Body of pancreas (tissue), 4 donors: Measurements from ENCODE around the gene SIL1. TPM values are rescaled to one million over a fixed set of nuclear protein-coding genes. Genes with fewer than 3 reads are reported as not detected.
"Not testable (repeated sequence)": the region's sequence is repeated elsewhere in the genome, so short reads cannot be mapped to it uniquely, and the experiment has no call there.

Experiments used
- ATAC-seq: fragments of 150-250 bp; one replicate; pipeline ENCODE4 v1.9.1; 2016
- DNase-seq, 4 donors: peaks; one replicate each; pipeline ENCODE4 v3.0.0-alpha.2; 2019
- H3K27ac ChIP-seq, 4 donors: fragments of 200-600 bp; sonication (generic); 1 replicate in 3 of 4; 2 replicates in 1 of 4; pipeline versions ENCODE4 v1.5.1 to v1.6.1; 2016 to 2019; ENCODE audit warnings: mild to moderate bottlenecking in 1 of 4, mixed read lengths in 1 of 4, moderate library complexity in 1 of 4
- H3K27me3 ChIP-seq, 2 donors: fragments of 200-600 bp; sonication (generic); one replicate each; pipeline ENCODE4 v1.6.0; 2016; ENCODE audit warnings: mild to moderate bottlenecking in 1 of 2
- H3K36me3 ChIP-seq, 2 donors: fragments of 200-600 bp; sonication (generic); replicated peaks in 1 of 2; 2 replicates each; pipeline ENCODE4 v1.5.1; 2016; ENCODE audit warnings: low read depth in 2 of 2; ENCODE audit not compliant: insufficient read depth in 1 of 2
- H3K4me1 ChIP-seq: fragments of 200-600 bp; sonication (generic); one replicate; pipeline ENCODE4 v1.6.0; 2016
- H3K4me3 ChIP-seq, 2 donors: fragments of 200-600 bp; sonication (generic); 1 replicate in 1 of 2; 2 replicates in 1 of 2; pipeline ENCODE4 v1.5.1; 2016 to 2019
- H3K9me3 ChIP-seq, 3 donors: fragments of 200-600 bp; sonication (generic); 1 replicate in 2 of 3; 2 replicates in 1 of 3; pipeline ENCODE4 v1.5.1; 2016
- POLR2A ChIP-seq, 3 donors: fragments of 450-650 bp; IDR thresholded peaks; one replicate each; pipeline ENCODE4 v1.6.1; 2016; ENCODE audit warnings: antibody characterized with exemption in 3 of 3, mild to moderate bottlenecking in 2 of 3
- WGBS, 2 donors: methylation state at CpG; one replicate each; pipeline ENCODE4 v1.1.5; 2017; 5-methylcytosine and 5-hydroxymethylcytosine counted together
- intact Hi-C: fragments of 100-400 bp; cut with DNase I; formaldehyde crosslinking; loops from one replicate; pipeline ENCODE4 v1.15.1; 2023
- total RNA-seq, 2 donors: library from RNA; depleted of rRNA; stranded (reverse); fragments of >200 nt; gene quantifications; one replicate each; pipeline ENCODE4 v1.1.0, GENCODE V29; 2016
- TF ChIP-seq, protein P1 (sequence below), 7 experiments: fragments of 450-650 bp in 4 of 7; fragments of 200-600 bp in 3 of 7; sonication (generic) in 3 of 7; IDR thresholded peaks; one replicate each; pipeline ENCODE4 v1.5.1; 2016 to 2019; ENCODE audit warnings: antibody characterized with exemption in 7 of 7

Gene SIL1
- total RNA-seq, 2 donors from 2014 or later = 57.6 to 124 TPM

DNA sequence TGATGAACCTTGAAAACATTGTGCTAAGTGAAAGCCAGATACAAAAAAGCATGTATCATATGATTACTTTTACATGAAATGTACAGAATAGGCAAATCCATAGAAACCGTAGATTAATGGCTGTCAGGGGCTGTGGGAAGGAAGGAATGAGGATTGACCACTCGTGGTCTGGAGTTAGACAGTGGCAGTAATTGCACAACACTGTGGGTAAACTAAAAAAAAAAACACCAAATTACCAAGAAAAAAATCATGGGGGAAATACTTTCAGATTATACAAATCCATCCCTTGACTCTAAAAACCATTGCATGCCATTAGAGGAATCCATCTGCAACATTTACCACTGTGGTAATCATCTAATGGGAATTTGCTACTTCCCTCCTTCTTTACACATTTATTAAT is 140.0 kb downstream of the SIL1 start:
- no peak for DNase-seq
- WGBS, 2 donors = 90 to 92% methylated on average over 2 of the region's 2 CpGs
- Histone ChIP-seq H3K36me3 (no peaks in the 10 kb centered on the region), H3K4me3 (no peak overlapping the region), H3K27ac (no peak overlapping the region), H3K4me1 (peaks cover 24% of the 10 kb centered on the region), H3K27me3 (no peaks in the 10 kb centered on the region), H3K9me3 (no peaks in the 10 kb centered on the region)
- intact Hi-C loops = no loop called here
- no peak for TF ChIP-seq POLR2A (IDR thresholded peaks at IDR 0.05)
- TF ChIP-seq, protein P1, sequence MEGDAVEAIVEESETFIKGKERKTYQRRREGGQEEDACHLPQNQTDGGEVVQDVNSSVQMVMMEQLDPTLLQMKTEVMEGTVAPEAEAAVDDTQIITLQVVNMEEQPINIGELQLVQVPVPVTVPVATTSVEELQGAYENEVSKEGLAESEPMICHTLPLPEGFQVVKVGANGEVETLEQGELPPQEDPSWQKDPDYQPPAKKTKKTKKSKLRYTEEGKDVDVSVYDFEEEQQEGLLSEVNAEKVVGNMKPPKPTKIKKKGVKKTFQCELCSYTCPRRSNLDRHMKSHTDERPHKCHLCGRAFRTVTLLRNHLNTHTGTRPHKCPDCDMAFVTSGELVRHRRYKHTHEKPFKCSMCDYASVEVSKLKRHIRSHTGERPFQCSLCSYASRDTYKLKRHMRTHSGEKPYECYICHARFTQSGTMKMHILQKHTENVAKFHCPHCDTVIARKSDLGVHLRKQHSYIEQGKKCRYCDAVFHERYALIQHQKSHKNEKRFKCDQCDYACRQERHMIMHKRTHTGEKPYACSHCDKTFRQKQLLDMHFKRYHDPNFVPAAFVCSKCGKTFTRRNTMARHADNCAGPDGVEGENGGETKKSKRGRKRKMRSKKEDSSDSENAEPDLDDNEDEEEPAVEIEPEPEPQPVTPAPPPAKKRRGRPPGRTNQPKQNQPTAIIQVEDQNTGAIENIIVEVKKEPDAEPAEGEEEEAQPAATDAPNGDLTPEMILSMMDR (IDR thresholded peaks at IDR 0.05) = no peak
- no peak for ATAC-seq

DNA sequence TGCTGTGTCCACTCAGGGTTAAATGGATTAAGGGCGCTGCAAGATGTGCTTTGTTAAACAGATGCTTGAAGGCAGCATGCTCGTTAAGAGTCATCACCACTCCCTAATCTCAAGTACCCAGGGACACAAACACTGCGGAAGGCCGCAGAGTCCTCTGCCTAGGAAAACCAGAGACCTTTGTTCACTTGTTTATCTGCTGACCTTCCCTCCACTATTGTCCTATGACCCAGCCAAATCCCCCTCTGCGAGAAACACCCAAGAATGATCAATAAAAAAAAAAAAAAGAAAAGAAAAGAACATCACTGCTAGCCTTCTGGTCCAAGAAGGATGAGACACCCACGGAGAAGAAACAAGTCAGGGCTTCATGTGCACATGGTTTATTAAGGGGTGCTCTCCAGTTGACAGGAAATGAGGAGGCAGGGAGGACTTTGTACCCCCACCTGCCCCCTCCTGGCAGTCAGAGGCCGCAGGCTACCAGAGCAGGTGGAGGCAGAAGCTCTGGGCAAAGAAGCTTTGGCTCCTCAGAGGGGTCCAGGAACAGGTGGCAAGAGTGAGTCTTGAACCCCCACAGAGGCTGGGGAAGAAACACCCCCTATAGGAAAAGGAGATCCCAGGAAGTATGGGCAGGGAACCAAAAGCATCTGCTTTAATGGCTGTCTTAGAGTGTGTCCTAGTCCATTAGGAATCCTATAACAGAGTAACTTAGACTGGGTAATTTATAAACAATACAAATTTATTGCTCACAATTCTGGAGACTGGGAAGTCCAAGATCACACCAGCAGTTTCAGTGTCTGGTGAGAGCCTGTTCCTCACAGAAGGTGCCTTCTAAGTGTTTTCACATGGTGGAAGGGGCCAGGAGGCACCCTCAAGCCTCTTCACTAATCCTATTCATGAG is 140.9 kb downstream of the SIL1 start:
- H3K9me3 ChIP-seq, DNase-seq, H3K27ac ChIP-seq, ATAC-seq, intact Hi-C loops, H3K36me3 ChIP-seq, H3K27me3 ChIP-seq, H3K4me3 ChIP-seq: not testable (repeated sequence)
- peaks cover 15% of the 10 kb centered on the region for H3K4me1 ChIP-seq
- WGBS, 2 donors = 89 to 90% methylated on average over 3 to 5 of the region's 7 CpGs

DNA sequence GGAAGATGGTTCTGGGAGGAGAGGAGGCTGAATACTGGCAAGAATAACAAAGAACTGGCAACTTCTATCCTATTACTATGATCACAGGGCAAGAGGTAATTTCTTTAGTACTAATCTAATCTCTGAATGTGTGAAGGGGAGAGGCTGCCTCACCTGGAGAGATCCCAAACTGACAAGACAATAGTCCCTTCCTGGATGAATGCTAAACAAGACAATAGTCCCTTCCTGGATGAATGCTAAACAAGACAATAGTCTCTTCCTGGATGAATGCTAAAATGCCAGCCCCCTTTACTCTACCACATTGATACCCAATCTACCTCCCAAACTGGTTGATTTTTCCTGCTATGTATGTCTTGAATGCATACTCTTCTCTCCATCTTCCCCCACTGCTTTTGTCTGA is 145.2 kb downstream of the SIL1 start:
- H3K9me3 ChIP-seq = no peaks in the 10 kb centered on the region
- H3K27me3 ChIP-seq = no peaks in the 10 kb centered on the region
- H3K36me3 ChIP-seq = no peaks in the 10 kb centered on the region
- no peak overlapping the region for H3K27ac ChIP-seq
- TF ChIP-seq, protein P1 (IDR thresholded peaks at IDR 0.05) = no peak
- TF ChIP-seq POLR2A (IDR thresholded peaks at IDR 0.05) = no peak
- no peaks in the 10 kb centered on the region for H3K4me1 ChIP-seq
- intact Hi-C loops = no loop called here
- no peak overlapping the region for H3K4me3 ChIP-seq
- no peak for DNase-seq
- ATAC-seq = no peak

DNA sequence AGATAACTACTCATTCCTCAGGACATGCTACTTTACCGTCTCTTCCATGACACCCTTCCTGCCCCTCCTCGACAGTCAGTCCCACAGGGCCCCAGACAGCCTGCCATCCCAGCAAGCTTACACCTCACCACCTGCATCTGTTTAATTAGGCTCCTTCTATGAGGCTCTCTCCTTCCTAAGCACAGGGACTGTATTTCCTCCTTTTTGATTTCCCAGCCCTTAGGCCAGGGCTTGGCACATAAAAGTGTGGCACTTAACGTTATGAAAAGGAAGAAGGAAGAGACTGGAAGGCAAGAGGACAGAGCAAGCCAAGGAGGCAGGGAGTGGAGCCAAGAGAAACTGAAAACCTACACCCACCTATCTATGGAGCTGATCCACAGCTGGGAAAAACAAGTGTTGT is 146.8 kb downstream of the SIL1 start:
- ATAC-seq = no peak
- no peaks in the 10 kb centered on the region for H3K36me3 ChIP-seq
- no peaks in the 10 kb centered on the region for H3K4me1 ChIP-seq
- WGBS, 2 donors = 70 to 73% methylated on average over 3 of the region's 3 CpGs
- no peak for DNase-seq
- intact Hi-C loops = no loop called here
- no peaks in the 10 kb centered on the region for H3K9me3 ChIP-seq
- H3K27ac ChIP-seq = no peak overlapping the region
- TF ChIP-seq, protein P1 (IDR thresholded peaks at IDR 0.05) = no peak
- TF ChIP-seq POLR2A (IDR thresholded peaks at IDR 0.05) = no peak
- H3K27me3 ChIP-seq = no peaks in the 10 kb centered on the region
- H3K4me3 ChIP-seq = no peak overlapping the region

DNA sequence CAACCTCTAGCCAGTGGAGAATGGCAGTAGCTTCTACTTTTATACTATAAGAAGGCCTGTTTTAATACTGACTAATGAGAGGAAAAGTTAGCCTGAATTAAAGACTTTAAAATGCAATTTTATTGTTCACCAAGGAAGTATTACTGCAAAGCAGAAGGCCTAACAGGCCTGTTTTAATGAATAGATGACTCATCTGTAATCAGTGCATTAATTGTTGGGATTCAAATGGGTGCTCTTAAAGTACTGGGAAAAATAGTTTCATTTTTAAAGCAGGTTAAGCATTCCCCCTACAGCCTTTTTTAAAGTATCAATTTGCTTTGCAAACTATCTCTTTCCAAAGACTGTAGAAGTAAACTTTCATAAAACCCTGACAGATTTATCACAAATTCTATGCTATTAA is 147.7 kb downstream of the SIL1 start:
- TF ChIP-seq POLR2A (IDR thresholded peaks at IDR 0.05) = no peak
- TF ChIP-seq, protein P1 (IDR thresholded peaks at IDR 0.05) = no peak
- no peaks in the 10 kb centered on the region for H3K4me1 ChIP-seq
- no peak overlapping the region for H3K27ac ChIP-seq
- ATAC-seq = no peak
- no peaks in the 10 kb centered on the region for H3K27me3 ChIP-seq
- no peak for DNase-seq
- intact Hi-C loops = no loop called here
- no peak overlapping the region for H3K4me3 ChIP-seq
- H3K9me3 ChIP-seq = no peaks in the 10 kb centered on the region
- H3K36me3 ChIP-seq = no peaks in the 10 kb centered on the region
